HG02852 (cell line): Measurements from ENCODE around the gene RBP5.

ENCODE experiments used
- ATAC-seq: cut with Tn5 transposase; IDR thresholded peaks from one replicate; pipeline ENCODE4 v1.9.1; 2021; ENCODE audit warnings: mild to moderate bottlenecking, moderate library complexity; ENCODE audit not compliant: unreplicated experiment

Gene RBP5, protein sequence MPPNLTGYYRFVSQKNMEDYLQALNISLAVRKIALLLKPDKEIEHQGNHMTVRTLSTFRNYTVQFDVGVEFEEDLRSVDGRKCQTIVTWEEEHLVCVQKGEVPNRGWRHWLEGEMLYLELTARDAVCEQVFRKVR

DNA sequence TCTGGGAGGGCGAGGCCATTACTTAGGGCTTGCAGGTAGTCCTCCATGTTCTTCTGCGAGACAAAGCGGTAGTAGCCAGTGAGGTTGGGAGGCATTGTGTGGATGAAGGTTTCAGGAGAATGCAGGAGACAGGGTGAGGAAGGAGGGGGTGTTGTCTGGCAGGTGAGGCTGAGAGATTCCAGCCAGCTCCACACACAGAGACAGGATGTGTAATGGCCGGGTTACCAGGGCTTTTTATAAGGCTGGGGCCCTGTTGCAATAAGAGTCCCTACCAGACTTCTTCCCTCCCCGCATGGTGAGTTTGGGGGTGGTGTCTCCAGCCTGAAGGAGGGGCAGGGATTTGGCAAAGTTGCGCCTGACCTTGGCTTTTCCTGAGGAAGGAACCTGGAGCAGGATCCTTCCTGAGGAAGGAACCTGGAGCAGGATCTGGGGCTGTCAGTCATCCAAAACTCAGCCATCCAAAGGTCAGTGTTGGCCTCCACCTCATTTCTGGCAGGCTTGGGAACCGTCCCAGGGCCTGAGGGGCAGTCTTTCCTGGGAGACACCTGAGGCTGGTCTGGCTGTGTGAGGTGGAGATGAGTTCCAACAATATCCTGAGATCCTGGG, at the start of gene RBP5:
RBP5 (minus strand) TSS at position 209 of the 606 bp plus-strand sequence; CDS start at position 95, 114 bp downstream.
- ATAC-seq, result no peak

DNA sequence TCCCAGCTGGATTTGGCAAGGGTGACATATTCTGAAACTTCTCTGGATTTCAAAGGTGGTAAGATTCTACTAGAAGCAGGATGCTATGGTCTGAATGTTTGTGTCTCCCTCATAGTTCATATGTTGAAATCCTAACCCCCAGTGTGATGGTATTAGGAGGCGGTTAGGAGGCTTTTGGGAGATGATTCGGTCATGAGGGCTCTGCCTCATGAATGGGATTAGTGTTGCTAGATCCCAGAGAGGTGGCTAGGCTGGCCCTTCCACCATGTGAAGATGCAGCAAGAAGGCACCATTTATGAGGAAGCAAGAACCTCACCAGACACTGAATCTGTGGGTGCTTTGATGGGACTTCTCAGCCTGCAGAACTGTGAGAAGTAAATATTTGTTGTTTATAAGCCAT, 49.8 kb upstream of the RBP5 start:
- ATAC-seq, result no peak

DNA sequence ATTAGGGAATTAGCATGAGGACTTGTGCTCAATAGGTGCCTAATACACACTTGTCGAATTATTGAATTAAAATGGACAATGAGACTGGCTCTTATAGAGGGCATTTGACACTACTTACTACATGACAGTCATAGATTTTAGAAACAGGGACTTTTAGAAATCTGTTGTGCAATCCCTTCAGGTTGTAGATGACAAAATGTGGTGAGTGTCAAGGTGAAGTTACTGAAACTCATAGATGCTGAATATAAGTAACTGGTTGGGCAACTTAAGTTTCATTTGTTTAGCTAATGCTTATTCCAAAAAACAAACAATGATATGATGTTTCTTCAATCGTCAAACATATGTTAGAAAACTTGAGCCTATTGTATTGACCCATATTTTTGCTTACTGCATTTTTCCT, 47.9 kb upstream of the RBP5 start:
- ATAC-seq, result no peak

DNA sequence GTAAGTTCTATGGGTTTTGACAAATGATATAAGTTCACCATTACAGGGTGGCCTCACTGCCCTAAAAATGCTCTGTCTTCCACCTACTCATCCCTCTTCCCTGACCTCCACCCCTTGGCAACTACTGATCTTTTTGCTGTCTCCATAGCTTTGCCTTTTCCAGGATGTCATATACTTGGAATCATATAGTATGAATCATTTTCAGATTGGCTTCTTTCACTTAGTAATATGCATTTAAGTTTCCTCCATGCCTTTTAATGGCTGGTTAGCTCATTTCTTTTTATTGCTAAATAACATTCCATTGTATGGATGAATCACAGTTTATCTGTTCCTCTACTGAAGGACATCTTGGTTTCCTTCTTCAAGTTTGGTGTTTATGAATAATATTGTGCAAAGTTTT, 46.8 kb upstream of the RBP5 start:
- ATAC-seq, result no peak

DNA sequence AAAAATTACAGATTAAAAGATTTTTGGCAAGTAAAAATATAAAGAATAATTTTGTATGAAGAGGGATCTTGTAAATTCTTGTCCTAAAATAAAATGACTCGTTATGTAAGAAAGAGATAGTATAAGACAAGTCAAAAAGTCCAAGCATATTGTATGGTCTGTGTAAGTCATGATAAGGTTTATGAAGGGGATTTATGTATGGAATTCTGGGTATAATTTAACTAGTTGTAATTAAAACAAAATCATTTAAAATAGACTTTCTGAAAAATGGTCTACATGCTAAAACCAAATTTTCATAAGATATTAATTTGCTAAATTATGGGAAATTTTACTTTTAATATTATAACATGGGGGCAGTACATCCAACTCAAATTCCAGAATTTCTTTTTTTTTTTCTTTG, 43.2 kb upstream of the RBP5 start:
- ATAC-seq, result no peak

DNA sequence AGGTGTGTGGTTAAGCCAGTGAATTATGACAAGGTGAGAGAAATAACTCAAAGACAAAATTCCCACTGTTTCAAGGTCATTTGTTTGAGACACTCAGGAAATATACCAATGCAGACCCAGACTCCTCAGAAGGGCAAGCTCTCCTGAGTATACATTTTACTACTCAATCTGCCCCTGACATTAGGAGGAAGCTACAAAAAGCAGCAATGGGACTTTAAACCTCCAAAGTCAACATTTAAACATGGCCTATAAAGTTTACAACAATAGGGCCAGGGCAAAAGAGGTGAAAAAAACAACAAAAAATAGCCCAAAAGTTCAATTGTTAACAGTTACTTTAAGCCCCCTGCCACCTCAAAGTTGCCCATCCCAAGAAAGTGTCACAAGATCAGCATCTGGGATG, 41.3 kb upstream of the RBP5 start:
- ATAC-seq, result no peak

DNA sequence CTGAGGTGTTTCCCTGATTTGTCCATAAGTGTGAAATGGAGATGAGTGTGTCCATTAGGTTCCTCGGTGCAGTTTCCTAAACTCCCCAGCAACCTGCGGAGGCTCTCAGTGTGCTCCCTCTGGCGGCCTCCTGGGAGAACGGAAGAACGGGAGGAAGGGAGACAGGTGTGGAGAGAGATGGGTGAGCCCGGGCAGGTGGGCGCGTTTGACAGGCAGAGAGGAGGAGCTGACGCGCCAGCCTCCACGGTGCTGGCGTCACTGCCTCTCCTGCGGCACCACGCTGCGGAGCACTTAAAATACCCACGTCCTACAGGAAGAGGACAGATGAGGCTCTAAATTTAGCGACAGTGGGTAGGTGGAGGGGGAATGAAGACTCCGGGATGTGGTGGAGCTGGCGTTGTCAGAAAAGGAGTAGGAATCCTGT, 34.0 kb upstream of the RBP5 start:
- no peak for ATAC-seq

DNA sequence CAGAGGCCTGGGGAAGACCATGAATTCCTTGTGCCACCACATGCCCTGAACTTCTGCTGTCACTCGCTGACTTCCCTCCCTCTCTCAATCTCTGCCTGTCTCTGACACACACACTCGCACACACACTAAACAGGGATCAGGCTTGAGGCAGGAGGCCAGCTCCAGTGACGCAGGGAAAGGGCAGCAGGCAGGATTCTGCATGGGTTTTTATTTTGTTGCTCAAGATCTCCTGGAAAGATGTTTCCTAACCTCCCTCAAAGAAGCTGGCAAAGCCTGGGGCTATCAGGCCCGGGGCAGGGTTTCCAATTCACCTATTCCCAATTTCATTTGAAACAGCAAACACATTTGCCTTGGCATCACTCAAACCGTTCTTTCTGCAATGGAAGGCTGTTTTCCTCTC, 33.1 kb upstream of the RBP5 start:
- no peak for ATAC-seq

DNA sequence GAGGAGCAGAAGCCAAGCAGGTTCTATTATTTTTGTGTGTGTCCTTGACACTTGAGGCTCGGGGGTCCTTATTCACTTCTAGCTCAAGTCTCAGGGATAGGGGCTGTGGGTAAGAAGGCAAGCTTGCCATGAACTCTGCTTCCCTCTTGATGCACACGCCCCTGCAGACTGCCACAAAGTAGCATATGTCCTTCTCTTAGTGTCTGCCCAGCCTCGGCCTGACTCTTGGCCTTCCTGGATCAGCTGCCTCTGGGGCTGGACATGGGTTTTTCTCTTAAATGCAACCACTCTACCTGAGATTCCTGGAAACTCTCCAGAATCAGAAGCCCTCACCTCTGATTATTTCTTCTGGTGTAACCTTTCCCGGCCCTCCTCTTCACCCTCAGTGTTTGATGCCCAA, 32.6 kb upstream of the RBP5 start:
- no peak for ATAC-seq

DNA sequence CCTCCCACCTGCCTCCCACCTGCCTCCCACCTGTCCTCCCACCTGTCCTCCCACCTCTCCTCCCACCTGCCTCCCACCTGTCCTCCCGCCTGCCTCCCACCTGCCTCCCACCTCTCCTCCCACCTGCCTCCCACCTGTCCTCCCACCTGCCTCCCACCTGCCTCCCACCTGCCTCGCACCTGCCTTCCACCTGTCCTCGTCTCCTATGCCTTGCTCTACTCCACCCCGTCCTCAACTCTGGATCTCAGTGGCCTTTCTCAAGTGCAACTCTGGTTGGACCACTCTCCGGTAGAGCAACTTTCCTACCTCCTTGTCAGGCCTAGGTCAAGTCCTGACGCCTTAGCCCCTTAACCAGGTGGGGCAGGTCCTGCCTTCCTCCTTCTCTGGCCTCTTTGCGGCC, 31.5 kb upstream of the RBP5 start:
- no peak for ATAC-seq

DNA sequence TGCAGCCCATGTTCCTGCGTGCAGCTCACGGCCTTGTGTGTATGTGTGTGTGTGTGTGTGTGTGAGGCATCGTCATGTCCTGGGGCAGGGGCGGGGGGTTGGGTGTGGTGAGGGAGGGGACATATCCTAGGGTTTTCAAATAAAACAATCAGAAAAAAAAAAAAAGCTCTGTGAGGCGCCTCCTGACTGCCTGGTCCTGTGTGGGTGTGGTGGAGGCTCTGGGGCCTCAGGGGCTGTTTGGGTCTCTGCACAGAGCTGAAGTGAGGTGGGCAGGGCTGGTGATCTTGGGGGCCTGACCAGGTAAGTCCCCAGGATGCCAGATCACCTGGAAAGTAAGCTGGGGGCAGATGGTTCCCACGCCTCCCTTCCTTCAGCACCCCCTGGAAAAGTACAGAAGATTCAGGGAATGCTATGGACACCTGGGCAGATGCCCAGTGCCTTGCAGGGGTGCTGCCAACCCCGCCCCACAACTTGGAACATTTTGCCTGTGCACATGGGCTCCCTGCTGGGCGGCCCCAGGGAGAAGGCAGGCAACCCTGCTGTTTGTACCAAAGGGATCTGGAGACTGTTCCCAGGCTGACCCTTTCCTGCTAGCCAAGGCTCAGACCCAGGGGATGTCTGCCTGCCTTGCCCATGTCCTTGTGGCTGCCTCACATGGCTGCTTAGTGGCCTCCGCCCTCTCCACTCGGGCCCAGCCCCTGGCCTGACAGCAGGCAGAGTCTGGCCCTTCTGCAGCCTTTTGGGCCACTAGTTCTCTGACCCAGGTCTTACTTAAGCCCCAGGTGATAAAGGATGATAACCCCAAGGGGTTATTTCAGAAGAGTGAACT, 30.3 kb upstream of the RBP5 start:
- ATAC-seq, result no peak

DNA sequence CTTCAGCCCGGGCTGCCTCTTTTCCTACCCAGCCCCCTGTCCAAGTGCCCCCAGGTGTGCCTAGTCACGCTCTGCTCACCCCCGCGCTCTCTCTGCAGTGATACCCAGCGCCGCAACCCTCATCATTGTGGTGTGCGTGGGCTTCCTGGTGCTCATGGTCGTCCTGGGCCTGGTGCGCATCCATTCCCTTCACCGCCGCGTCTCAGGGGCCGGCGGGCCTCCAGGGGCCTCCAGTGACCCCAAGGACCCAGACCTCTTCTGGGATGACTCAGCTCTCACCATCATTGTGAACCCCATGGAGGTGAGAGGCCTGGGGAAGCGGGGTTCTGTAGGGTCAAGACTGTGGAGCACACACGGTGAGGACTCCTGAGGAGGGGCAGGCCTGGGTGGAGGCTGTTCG, 28.7 kb upstream of the RBP5 start:
- no peak for ATAC-seq

DNA sequence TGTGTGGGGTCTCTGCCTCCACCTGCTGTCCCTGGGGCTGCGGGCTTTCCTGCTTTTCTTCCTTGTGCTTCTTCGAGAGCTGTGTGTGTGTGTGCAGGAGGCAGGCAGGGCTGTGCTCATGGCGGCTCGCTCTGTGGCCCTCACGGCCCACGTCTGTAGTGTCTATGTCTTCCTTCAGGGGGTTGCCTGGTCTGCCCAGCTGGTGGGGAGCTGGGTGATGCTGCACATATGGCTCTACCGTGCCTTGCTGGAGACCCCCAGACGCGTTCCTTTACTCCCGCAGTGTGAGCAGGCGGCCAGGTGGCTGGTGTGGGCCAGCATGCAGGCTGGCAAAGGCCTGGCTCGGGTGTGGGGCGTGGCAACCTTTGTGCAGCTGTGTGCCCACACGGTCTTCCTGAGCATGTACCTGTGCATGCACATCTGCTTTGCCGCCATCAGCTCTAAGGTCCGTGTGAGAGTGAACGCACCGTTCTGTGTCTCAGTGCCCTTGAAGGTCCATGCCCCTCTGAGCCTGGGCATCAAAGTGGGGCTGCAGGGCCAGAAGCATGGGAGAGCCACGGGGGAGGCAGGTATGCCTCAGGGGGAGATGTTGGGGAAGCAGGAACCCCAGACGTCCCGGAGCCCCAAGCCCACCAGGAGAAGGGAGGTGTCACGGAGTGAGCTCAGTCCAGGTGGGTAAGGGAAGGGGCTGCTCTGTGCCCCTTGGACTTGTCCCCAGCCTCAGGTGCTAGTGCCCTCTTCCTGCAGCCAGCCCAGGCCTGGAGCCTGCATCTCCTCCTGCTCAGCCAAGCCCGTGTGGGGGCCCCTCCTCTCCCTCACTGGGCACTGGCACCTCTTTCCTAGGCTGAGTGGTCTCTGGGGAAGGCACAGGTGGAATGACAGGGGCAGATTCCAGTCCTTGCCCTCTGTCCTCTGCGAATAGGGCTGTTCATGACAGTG, 27.8 kb upstream of the RBP5 start:
- no peak for ATAC-seq

DNA sequence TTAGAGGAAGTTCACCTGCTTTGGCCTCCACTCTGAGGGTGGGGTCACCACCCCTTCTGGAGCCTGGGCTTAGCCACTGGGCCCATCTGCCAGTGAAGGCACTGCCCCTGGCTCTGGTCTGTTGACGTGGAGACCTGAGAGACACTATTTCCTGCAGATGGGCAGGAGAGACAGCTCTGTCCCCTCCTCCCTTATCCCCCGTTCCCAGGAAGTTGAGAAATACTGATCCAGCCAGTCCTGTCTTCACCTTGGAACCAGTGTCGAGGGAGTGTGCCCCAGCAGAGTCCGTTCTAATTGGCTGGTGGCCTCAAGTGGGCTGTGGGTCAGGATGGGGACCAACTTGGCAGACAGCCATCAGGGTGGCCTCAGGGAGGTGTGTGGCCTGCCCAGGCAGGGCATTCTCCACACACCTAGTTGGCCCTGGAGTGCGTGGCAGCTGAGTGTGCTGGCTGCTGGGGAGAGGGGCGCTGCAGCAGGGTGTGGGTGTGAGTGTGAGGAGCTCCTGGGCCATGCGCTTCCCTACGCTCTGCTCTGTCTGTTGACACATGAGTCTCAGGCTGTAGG, 26.9 kb upstream of the RBP5 start:
- no peak for ATAC-seq

DNA sequence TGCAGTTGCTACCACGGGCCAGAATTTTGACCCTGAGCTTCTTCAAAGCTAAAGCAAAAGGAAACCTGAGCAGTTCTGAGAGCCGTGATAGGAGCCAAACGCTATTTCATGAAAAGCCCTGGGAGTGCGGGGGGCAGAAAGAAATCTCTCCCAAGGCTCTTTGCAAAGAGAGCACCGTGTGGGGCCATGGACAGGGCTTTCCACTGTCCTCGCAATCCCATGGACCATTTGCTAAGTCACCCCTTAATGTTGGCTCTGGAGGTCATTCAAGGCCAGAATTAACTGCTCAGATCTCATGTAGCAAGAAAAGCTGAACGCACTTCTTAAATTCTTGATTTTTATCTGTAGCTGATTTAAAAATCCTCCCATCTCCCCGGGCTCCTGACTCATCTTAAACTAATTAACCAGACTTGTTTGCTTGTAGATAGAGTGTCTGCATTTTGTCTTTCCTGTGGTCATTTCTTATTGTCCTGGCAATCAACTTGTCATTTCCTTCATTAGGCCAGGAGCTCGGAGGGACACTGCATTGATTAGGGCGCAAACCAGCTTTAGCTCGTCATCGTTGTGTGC, 26.3 kb upstream of the RBP5 start:
- ATAC-seq, result no peak

DNA sequence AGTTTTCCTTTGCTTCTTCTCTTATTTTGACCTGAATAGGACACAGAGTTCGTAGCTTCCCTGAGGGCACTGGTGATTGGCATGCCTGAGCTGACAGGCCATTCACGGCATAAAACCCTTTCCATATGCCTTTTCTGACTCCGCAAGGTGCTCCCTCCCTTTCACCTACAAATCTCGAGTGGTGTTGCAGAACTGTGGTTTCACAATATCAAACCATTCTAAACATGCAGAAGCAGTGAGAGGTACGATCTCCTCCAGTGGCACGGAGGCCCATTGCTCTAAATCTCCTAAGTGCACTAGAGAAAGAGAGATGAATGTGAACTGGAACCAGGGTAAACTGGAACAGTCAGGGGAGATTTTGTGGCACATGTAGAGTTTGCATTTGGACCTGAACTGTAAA, 25.4 kb upstream of the RBP5 start:
- no peak for ATAC-seq

DNA sequence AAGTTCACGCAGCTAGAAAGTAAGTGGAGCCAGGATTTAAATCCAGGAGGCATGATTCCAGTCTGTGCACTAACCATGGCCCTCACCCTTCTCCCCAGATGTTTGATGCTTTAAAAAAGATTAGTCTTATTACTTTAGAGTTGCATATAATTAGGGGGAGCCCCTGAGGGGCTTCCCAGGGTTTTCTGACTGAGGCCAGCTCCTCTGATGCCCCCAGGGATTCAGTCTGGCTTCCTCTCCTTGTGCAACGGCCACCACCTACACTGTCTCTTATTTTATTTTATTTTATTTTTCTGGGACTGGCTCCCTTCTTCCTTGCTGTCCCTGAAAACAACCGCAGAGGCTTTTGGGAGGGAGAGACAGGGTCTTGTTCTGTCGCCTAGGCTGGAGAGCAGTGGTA, 24.1 kb upstream of the RBP5 start:
- no peak for ATAC-seq

DNA sequence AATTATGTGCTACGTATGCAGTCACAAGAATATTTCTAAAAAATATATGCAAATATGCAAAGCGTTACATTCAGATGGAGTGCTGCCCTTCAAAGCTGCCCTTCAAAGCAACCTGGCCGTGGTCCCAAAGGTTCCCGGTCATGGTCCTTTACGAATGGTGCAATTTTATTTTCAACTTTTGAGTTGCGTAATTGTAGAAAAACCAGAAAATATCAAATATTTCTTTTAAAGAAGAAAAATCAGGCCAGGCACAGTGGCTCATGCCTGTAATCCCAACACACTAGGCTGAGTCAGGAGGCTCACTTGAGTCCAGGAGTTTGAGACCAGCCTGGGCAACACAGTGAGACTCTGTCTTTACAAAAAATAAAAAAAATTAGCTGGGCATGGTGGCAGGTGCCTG, 22.8 kb upstream of the RBP5 start:
- ATAC-seq, result no peak

DNA sequence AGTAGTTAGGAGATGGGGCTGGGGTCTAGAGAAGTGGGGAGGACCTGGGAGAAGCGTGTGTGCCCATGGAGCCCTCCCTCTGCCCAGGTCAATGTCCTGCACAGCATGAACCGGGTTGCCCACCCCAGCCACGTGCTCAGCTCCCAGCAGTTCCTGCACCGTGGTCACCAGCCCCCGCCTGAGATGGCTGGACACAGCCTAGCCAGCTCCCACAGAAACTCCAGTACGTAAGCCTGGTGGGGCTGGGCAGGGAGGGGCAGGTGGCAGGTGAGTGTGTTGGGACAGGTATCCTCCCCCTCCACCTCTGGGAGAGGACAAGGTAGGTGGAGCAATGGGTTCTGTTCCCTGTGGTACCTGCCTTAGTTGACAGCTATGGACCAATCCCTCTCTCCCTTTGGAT, 22.2 kb upstream of the RBP5 start:
- no peak for ATAC-seq

DNA sequence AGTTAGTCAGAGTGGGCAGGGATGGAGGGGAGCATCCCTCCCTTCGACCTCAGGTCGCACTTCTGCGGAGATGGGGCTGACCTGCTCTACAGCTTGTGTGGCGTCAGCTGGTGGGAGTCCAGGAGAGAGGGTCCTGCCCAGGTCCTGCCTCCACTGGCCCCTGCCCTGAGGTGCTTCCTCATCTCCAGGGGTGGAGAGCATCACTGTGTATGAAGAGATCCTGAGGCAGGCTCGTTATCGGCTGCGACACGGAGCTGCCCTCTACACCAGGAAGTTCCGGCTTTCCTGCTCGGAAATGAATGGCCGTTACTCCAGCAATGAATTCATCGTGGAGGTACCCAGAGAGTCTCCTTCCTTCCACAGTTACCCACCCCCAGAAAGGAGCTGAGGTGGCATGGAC, 21.7 kb upstream of the RBP5 start:
- no peak for ATAC-seq

DNA sequence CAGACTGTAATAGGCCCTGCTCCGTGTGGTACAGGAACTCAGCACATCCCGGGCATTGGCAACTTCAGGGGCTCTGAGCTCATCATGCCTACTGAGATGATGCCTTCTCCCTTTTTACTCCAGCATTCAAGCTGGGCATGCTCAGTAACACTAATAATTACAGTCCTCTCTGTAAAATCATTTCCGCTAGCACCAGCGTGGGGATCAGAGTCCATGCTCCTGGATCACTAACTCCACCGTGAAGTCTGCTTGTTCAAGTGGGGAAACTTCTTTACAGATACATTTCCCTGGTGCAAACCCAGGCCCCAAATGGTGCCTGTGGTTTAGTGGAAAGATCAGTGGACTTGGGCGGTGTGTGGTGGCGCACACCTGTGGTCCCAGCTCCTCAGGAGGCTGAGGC, 18.2 kb upstream of the RBP5 start:
- ATAC-seq, result no peak
